ENCODE results near the gene KCNK6.

The KCNK6 gene

GRCh38 chr19:38298821-38299680 is 20.6 kb upstream of the KCNK6 start:
- no peak for DNase-seq (ENCODE audit: low spot score)

GRCh38 chr19:38303517-38304351 is 15.9 kb upstream of the KCNK6 start, which contains the start of gene C19orf33:
TSS of gene C19orf33 (plus strand) at chr19:38304251. CDS start at chr19:38304262, 11 bp downstream.
- DNase-seq (ENCODE audit: low spot score), result no peak

- no peak for DNase-seq (ENCODE audit: low spot score)
Observed at GRCh38 chr19:38304352-38304865, 15.2 kb upstream of the KCNK6 start.

GRCh38 chr19:38304866-38305429 is 14.7 kb upstream of the KCNK6 start:
- DNase-seq (ENCODE audit: low spot score), result no peak

GRCh38 chr19:38306236-38306635 is 13.4 kb upstream of the KCNK6 start:
- DNase-seq (ENCODE audit: low spot score), result no peak

GRCh38 chr19:38307076-38307475 is 12.6 kb upstream of the KCNK6 start:
- DNase-seq (ENCODE audit: low spot score), result no peak

GRCh38 chr19:38307597-38307996 is 12.0 kb upstream of the KCNK6 start:
- no peak for DNase-seq (ENCODE audit: low spot score)

GRCh38 chr19:38308006-38308766 is 11.5 kb upstream of the KCNK6 start:
- DNase-seq (ENCODE audit: low spot score), result no peak

GRCh38 chr19:38308926-38309614 is 10.6 kb upstream of the KCNK6 start:
- no peak for DNase-seq (ENCODE audit: low spot score)

- DNase-seq (ENCODE audit: low spot score), result no peak
Observed at GRCh38 chr19:38309615-38310278, 9.9 kb upstream of the KCNK6 start.

- DNase-seq (ENCODE audit: low spot score), result no peak
Observed at GRCh38 chr19:38310279-38310670, 9.4 kb upstream of the KCNK6 start.

GRCh38 chr19:38310986-38311385 is 8.7 kb upstream of the KCNK6 start:
- no peak for DNase-seq (ENCODE audit: low spot score)

- peak; percentile 98 for DNase-seq (ENCODE audit: low spot score)
Observed at GRCh38 chr19:38315657-38316476, 3.8 kb upstream of the KCNK6 start, which contains the start of gene YIF1B. TSS of gene YIF1B (minus strand) at chr19:38315947. CDS start at chr19:38315917, 30 bp downstream.

GRCh38 chr19:38316477-38317067 is 3.1 kb upstream of the KCNK6 start:
- no peak for DNase-seq (ENCODE audit: low spot score)

GRCh38 chr19:38317104-38317612 is 2.5 kb upstream of the KCNK6 start:
- no peak for DNase-seq (ENCODE audit: low spot score)

GRCh38 chr19:38318660-38319059 is 985 bp upstream of the KCNK6 start:
- DNase-seq (ENCODE audit: low spot score), result no peak

GRCh38 chr19:38320969-38321339 is 1.3 kb downstream of the KCNK6 start:
- no peak for DNase-seq (ENCODE audit: low spot score)

- DNase-seq (ENCODE audit: low spot score), result no peak
Observed at GRCh38 chr19:38321646-38322196, 2.1 kb downstream of the KCNK6 start.

- no peak for DNase-seq (ENCODE audit: low spot score)
Observed at GRCh38 chr19:38323291-38323690, 3.6 kb downstream of the KCNK6 start.

All from D341Med (cell line).